HS-27A (cell line): Measurements from ENCODE around the gene LAMA4.

Source experiments
- DNase-seq: peaks from one replicate; pipeline ENCODE4 v3.0.0-alpha.2; 2012; ENCODE audit warnings: low read depth, missing footprints

LAMA4 gene

GRCh38 chr6:112279031-112279935, 24.9 kb upstream of the LAMA4 start:
- DNase-seq: no peak

- DNase-seq: no peak
These were observed 21.0 kb upstream of the LAMA4 start for GRCh38 chr6:112275365-112275764.

GRCh38 chr6:112274774-112275173, 20.4 kb upstream of the LAMA4 start:
- no peak for DNase-seq

- no peak for DNase-seq
These were observed 18.4 kb upstream of the LAMA4 start for GRCh38 chr6:112272799-112273198.

GRCh38 chr6:112270756-112271155, 16.4 kb upstream of the LAMA4 start:
- DNase-seq: no peak

GRCh38 chr6:112269979-112270566, 15.7 kb upstream of the LAMA4 start:
- DNase-seq: no peak

- DNase-seq: no peak
These were observed 14.7 kb upstream of the LAMA4 start for GRCh38 chr6:112269114-112269513.

- DNase-seq: no peak
These were observed 14.3 kb upstream of the LAMA4 start for GRCh38 chr6:112268654-112269053.

- no peak for DNase-seq
These were observed 13.7 kb upstream of the LAMA4 start for GRCh38 chr6:112268019-112268418.

- DNase-seq: no peak
These were observed 12.0 kb upstream of the LAMA4 start for GRCh38 chr6:112266331-112266730.

- no peak for DNase-seq
These were observed 4.9 kb upstream of the LAMA4 start for GRCh38 chr6:112259337-112259675.

GRCh38 chr6:112258642-112259336, 4.4 kb upstream of the LAMA4 start:
- no peak for DNase-seq

GRCh38 chr6:112257178-112257855, 3.0 kb upstream of the LAMA4 start:
- no peak for DNase-seq

GRCh38 chr6:112254921-112255320, 554 bp upstream of the LAMA4 start:
- DNase-seq: no peak

GRCh38 chr6:112253498-112253840, 898 bp downstream of the LAMA4 start:
- DNase-seq: no peak

- no peak for DNase-seq
These were observed 1.5 kb downstream of the LAMA4 start for GRCh38 chr6:112252571-112253497.

- DNase-seq: no peak
These were observed 3.0 kb downstream of the LAMA4 start for GRCh38 chr6:112251171-112251875.

GRCh38 chr6:112249489-112249888, 4.9 kb downstream of the LAMA4 start:
- DNase-seq: no peak

- no peak for DNase-seq
These were observed 7.1 kb downstream of the LAMA4 start for GRCh38 chr6:112247275-112247674.

- DNase-seq: no peak
These were observed 8.7 kb downstream of the LAMA4 start for GRCh38 chr6:112245511-112246203.
